Femur (tissue), 1 donor: ENCODE data around the gene TSR3.

Experiments used
- DNase-seq: peaks from one replicate; pipeline ENCODE4 v3.0.0-alpha.2; 2017

The TSR3 gene

GRCh38 chr16:1350691-1351090, 987 bp downstream of the TSR3 start:
- no peak for DNase-seq

GRCh38 chr16:1349951-1350350, 1.7 kb downstream of the TSR3 start:
- DNase-seq: no peak

- DNase-seq: no peak
These were observed 2.3 kb downstream of the TSR3 start for GRCh38 chr16:1349351-1349750.

DNA sequence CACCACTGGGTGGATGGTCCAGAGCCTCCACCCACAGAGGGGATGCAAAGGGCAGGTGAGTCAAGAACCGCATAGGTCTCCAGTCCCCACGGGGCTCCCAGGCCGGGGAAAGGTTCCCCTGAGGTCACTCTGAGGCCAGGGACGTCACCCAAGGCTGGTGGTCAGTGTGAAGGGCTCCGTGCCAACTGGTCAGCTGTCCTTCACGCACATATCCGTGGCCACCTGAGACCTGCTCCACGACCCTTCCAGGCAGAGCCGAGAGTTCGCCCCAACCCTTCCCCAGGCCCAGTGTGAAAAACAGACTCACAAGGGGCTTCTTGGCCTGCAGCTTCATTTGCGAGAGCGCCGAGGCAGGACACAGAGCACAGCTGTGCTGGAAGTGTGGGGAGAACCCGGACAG, 2.8 kb downstream of the TSR3 start:
- no peak for DNase-seq

DNA sequence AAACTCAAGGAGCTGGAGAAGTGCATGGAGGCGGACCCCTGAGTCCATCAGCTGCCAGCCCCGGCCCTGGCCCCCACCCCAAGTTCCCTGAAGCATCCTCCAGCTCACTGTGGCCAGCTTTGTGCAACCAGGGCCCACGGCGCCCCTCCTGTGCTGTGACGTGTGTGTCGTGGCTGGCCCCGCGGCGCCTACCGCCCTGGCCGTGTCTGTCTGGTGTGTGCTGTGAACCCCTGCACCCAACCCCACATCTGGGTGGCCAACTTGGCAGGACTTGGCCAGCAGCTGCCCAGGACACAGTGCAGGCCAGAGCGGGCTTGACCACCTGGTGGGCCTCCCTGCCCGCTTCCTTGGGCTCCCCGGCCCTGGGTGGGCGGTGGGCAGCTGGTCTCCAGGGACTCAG, 3.2 kb downstream of the TSR3 start:
- no peak for DNase-seq

- DNase-seq: no peak
These were observed 3.7 kb downstream of the TSR3 start for GRCh38 chr16:1347962-1348361.

DNA sequence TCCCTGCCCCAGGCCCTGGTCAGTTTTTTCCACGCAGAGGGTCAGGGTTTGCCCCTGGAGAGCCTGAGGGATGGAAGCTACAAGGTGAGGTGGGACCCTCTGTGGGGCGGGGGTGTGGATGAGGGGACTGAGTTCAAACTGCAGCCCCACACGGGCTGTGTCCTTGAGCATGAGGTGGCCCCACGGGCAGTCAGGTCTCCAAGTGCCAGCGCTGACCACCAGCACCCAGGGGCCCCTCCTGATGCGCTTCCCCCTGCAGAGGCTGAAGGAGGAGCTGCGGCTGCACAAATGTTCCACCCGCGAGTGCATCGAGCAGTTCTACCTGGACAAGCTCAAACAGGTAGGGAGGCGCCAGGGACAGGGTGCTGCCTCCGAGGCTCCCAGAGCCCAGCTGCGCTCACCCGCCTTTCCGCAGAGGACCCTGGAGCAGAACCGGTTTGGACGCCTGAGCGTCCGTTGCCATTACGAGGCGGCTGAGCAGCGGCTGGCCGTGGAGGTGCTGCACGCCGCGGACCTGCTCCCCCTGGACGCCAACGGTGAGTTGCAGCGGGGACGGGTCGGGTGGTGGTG, 4.3 kb downstream of the TSR3 start:
- DNase-seq: no peak

DNA sequence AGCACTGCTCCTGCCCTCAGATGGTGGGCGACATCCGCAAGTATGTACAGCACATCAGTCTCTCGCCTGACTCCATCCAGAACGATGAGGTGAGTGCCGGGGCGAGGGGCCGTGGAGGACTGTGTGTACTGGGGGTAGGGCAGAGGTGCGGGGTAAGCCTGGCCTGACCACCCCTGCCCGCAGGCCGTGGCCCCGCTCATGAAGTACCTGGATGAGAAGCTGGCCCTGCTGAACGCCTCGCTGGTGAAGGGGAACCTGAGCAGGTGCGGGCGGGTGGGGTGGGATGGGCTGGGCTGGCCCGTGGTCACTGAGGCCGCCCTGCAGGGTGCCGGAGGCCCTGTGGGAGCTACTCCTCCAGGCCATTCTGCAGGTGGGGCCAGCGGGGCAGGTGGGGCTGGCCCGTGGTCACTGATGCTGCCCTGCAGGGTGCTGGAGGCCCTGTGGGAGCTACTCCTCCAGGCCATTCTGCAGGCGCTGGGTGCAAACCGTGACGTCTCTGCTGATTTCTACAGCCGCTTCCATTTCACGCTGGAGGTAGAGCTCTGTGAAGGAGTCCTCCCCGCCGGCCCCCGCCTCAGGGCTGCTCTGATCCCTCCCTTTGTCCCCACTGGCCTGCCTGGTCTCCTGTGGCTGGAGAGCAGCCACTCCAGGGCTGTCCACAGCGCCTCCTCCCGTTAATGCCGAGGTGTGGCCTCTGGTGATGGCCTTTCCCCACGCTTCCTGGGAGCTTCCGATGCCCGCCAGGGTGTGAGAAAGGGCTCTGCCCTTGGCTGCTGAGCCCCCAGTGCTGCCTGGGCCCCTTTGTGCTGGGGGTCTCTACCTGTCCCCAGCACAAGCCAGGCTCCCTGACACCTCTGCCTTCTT, 5.0 kb downstream of the TSR3 start:
- no peak for DNase-seq

DNA sequence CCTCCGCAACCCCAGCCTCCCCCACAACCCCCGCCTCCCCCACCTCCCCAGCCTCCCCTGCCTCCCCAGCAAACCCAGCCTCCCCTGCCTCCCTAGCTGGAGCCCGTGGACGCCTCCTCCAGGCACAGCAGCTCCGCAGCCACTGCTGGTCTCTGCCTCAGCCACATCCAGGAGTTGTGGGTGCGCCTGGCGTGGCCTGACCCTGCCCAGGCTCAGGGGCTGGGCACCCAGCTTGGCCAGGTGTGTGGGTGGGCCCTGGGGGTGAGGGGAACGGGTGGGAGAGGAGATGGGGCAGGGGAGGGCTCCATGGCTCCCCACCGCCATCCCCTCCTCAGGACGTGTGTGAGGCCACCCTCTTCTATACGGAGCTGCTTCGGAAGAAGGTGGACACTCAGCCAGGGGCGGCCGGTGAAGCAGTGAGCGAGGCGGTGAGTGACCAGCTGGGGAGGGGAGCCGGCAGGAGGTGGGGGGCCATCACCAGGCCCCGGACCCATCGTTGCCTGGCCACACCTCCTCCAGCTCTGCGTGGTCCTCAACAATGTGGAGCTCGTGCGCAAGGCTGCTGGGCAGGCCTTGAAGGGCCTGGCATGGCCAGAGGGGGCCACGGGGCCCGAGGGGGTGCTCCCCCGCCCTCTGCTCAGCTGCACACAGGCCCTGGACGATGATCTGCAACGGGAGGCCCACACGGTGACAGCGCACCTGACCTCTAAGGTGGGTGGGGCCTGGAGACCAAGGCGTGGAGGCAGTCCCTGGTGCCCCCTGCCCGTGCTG, 5.8 kb downstream of the TSR3 start:
- DNase-seq: no peak

- no peak for DNase-seq
These were observed 6.6 kb downstream of the TSR3 start for GRCh38 chr16:1345087-1345486.

DNA sequence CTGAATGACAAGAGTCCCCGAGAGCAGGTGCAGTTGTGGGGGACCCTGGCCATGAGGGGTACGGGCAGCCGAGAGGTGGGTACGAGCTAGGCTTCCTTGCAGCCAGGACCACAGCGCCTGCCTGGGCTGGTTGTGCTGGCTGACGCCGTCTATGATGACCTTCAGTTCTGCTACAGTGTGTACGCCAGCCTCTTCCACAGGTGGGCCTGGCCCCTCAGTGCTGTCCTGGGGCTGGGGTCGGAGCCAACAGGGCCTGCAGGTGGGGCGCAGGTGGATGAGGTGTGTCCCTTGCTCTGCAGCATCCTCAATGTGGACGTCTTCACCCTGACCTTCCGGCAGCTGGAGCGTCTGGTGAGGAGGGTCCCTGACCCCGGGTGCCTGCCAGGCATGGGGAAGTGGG, 7.2 kb downstream of the TSR3 start:
- no peak for DNase-seq

- DNase-seq: no peak
These were observed 8.0 kb downstream of the TSR3 start for GRCh38 chr16:1343428-1344242.

DNA sequence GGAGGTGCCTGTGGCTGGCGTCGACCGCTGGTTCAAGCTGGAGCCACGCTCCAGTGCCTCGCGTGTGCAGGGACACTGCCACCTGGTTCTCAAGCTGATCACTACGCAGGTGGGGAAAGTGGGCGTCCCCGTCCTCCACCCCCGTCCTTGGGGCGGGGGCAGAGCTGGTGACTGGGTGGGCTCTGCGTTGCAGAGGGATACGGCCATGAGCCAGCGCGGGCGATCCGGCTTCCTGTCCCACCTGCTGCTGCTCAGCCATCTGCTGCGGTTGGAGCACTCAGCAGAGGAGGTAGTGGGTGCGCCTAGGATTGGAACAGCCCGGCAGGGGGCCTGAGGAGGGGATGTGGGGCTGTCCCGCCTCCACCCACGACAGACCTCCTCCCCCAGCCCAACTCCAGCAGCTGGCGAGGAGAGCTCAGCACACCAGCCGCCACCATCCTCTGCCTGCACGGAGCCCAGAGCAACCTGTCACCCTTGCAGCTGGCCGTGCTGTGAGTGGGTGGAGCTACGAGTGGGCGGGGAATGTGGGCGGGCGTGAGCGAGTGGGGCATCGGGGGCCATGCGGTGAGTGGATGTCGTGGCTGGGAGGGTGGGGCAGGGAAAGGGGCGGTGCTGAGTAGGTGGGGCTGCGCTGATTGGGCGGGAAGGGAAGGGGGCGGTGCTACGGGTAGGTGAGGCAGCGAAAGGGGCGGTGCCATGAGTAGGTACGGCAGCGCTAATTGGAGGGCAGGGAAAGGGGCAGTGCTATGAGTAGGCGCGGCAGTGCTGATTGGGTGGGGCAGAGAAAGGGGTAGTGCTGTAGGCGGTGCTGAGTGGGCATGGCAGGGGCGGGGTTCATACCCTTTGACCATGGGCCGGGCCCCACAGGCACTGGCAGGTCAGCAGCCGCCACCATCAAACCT, 8.9 kb downstream of the TSR3 start:
- DNase-seq: peak; percentile 92

DNA sequence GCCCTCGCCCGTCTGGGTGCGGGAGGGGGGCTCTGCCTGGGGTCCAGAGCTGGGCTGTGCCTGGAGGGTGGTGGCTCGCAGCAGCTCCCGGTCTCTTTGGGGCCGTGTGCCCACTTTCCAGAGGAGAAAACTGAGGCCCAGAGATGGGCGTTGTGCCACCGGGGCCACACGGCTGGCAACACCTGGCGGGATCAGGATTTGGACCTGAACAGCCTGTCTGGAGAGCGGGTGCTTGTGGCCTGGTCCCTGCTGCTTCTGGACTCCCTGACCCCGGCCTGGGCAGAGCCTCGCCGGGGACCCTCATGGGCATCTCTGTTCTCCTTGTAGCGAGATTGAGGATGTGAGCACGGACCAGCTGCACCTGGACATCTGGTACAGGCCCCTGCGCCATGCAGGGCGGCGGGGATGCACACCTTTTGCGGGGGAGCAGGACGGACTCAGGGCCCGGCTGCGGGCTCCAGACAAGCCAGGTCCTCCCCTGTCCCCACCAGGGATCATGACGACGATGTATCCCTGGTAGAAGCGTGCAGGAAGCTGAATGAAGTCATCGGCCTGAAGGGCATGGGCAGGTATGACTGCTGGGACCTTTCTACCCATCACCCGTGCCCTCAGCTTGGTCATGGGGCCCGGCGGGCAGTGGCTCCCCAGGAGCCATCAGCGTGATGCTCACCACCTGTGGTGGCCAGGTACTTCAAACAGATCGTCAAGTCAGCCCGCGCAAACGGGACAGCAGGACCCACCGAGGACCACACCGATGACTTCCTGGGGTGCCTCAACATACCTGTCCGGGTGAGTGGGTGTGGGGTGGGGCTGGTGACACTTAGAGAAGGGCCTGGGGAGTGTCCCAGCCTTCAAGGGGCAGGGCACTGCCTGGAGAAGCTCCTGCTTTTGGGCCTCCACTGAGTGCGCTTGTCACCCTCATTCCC, 9.9 kb downstream of the TSR3 start:
- no peak for DNase-seq

DNA sequence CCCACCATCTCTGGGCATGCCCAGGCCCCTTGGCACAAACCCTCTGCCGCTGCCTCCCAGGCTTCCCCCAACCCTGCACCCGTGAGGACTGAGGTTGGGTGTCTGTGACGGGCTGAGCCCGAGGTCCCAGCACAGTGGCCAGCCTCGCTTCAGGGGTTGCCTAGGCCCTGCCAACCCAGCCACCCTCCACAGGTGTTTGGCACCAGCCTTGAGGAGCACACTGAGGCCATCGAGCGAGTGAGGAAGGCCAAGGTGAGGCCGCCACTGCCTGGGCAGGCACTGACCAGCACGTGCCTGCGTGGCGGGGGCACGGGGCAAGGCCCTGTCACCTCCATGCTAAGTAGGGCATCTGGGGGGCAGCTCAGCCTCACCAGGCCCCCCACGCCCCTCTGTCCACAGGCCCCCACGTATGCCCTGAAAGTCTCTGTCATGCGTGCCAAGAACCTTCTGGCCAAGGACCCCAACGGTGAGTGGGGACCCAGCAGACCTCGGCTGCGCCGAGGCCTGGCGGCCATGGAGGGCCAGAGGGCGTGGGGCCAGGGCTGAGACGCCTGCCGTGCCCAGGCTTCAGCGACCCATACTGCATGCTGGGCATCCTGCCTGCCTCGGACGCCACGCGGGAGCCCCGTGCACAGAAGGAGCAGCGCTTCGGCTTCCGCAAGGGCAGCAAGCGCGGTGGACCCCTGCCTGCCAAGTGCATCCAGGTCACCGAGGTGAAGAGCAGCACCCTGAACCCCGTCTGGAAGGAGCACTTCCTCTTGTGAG, 10.8 kb downstream of the TSR3 start:
- DNase-seq: no peak

GRCh38 chr16:1338855-1339675, 12.6 kb downstream of the TSR3 start:
- DNase-seq: no peak

- DNase-seq: no peak
These were observed 13.5 kb downstream of the TSR3 start for GRCh38 chr16:1338119-1338730.

GRCh38 chr16:1337486-1337885, 14.2 kb downstream of the TSR3 start:
- no peak for DNase-seq

DNA sequence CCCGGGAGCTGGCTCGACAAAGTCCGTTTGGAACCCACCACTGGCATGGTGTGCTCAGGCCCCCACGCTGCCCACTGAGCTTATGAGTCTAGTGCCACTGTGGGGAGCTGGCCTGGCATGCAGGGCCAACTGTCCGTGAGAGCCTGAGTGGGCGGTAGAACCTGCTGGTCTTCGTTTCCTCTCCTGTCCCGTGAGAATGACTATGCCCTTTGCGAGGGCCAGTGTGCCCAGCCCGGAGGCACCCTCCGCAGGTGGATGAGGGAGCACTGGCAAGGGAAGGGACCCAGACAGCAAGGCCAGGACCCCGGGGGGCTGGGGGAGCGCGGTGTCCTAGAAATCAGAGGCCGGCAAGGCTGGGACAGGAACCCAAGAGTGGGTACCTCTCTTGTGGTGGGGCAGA, 15.1 kb downstream of the TSR3 start:
- no peak for DNase-seq
